GM19397 (cell line): ENCODE data around the gene UGT2A2.

Experiments
- ATAC-seq: cut with Tn5 transposase; IDR thresholded peaks from one replicate; pipeline ENCODE4 v1.9.1; 2021; ENCODE audit warnings: mild to moderate bottlenecking, moderate library complexity; ENCODE audit not compliant: unreplicated experiment

UGT2A2 gene

GRCh38 chr4:69576251-69576877, 63.1 kb downstream of the UGT2A2 start:
- ATAC-seq, result no peak

DNA sequence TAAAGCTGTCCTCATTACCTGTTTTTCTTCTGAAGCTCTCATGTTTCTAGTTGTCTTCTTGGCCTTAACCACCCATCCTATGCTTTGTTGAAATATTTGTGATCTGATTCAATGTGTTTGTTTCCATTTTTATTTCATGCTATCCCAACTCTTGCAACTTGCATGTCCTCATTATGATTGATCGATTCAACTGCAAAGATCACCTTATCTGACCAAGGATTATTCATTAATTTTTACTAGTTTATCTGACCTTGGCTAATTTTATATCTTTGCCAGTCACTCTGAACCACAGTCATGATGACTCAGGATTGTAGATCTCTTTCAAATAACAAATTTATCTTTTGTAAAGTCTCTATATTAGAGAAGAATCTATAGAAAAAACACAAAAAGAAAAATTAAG, 70.7 kb downstream of the UGT2A2 start:
- ATAC-seq, result no peak

GRCh38 chr4:69563424-69563823, 76.0 kb downstream of the UGT2A2 start:
- no peak for ATAC-seq

DNA sequence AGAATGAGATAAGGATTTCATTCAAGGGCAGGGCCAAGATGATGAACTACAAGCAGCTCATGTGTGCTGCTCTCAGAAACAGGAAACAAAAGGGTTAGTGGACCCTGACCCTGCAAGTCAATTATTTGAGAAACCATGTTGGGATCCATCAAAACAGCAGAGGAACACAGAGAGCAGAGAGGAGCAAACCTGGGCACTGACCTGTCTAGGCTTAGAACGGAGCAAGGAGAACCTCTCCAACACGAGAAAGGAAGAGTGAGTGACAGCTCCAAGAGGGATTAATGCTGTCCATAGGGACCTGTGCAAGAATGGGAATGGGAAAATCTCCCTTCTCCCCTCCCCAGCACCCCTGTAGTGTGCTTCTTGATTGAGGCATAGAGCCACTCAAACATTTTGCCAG, 89.8 kb downstream of the UGT2A2 start:
- ATAC-seq, result no peak

GRCh38 chr4:69546134-69546765, 93.2 kb downstream of the UGT2A2 start:
- no peak for ATAC-seq
